Neural progenitor cell (in vitro differentiated cells): ENCODE data around the gene GRIK2.

Source experiments
- EZH2 ChIP-seq: fragments of 200-600 bp; sonication (generic); IDR thresholded peaks from 2 replicates; pipeline ENCODE4 v1.6.1; 2017; ENCODE audit warnings: antibody characterized with exemption, mild to moderate bottlenecking, moderate library complexity
- EZH2phosphoT487 ChIP-seq: fragments of 200-600 bp; sonication (generic); IDR thresholded peaks from 2 replicates; pipeline ENCODE4 v1.6.1; 2017; ENCODE audit warnings: antibody characterized with exemption
- TF ChIP-seq, protein P1 (sequence below): fragments of 200-600 bp; sonication (generic); IDR thresholded peaks from 2 replicates; pipeline ENCODE4 v1.5.1; 2017; ENCODE audit warnings: antibody characterized with exemption, mild to moderate bottlenecking

DNA sequence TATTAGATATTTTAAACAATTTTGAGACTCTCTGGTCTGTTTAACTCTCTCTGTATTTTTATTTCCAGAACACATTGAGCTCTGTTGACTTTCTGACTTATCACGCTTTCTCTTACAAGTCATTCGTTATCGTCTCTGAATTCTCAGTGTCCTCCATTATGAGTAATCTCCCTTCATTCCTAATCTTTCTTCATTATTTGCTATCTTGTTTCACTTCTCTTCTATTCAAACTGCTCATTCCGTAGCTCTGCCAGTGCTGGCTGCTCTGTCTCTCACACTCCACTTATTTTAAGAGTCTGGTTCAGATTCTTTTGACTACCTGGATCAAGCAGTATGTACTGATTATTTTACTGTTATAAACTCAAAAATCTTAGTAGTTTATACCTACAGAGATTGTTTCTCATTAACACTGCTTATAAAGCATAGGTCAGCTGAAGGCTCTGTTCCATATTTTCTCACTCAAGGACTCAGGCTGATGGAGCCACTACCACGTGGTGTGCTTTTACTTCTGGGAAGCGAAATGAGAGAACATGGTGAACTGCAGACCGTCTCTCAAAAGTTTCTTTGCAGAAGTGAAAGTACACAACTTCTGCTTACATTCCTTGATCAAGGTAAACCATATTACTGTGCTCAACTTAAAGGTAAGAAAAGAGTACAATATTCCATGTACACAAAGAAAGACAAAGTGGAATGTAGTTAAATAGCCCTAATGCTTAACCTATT is 485.2 kb downstream of the GRIK2 start:
- TF ChIP-seq, protein P1, sequence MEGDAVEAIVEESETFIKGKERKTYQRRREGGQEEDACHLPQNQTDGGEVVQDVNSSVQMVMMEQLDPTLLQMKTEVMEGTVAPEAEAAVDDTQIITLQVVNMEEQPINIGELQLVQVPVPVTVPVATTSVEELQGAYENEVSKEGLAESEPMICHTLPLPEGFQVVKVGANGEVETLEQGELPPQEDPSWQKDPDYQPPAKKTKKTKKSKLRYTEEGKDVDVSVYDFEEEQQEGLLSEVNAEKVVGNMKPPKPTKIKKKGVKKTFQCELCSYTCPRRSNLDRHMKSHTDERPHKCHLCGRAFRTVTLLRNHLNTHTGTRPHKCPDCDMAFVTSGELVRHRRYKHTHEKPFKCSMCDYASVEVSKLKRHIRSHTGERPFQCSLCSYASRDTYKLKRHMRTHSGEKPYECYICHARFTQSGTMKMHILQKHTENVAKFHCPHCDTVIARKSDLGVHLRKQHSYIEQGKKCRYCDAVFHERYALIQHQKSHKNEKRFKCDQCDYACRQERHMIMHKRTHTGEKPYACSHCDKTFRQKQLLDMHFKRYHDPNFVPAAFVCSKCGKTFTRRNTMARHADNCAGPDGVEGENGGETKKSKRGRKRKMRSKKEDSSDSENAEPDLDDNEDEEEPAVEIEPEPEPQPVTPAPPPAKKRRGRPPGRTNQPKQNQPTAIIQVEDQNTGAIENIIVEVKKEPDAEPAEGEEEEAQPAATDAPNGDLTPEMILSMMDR, result no peak
- no peak for TF ChIP-seq EZH2phosphoT487
- no peak for TF ChIP-seq EZH2
